Loucy (cell line): ENCODE data around the gene IFI44L.

Experiments
- H2AFZ ChIP-seq: fragments of 200-600 bp; sonication (generic); 2 replicates; pipeline ENCODE4 v1.6.0; 2016; ENCODE audit warnings: antibody characterized with exemption, mild to moderate bottlenecking, low read length, moderate library complexity
- H3F3A ChIP-seq: fragments of 200-600 bp; 2 replicates; pipeline ENCODE4 v1.6.0; 2016; ENCODE audit warnings: antibody characterized with exemption, low read depth, mild to moderate bottlenecking
- H3K27me3 ChIP-seq: fragments of 200-600 bp; sonication (generic); 2 replicates; pipeline ENCODE4 v1.6.1; 2014; ENCODE audit warnings: low read length, mild to moderate bottlenecking; ENCODE audit not compliant: insufficient read depth, poor library complexity, severe bottlenecking
- H3K36me3 ChIP-seq: fragments of 200-600 bp; sonication (generic); 2 replicates; pipeline ENCODE4 v1.6.1; 2016; ENCODE audit warnings: low read length; ENCODE audit not compliant: insufficient read depth
- H3K4me1 ChIP-seq: fragments of 200-600 bp; sonication (generic); 2 replicates; pipeline ENCODE4 v1.5.1; 2014; ENCODE audit warnings: low read length, mild to moderate bottlenecking; ENCODE audit not compliant: insufficient read depth, poor library complexity, severe bottlenecking
- H3K4me2 ChIP-seq: fragments of 200-600 bp; sonication (generic); 2 replicates; pipeline ENCODE4 v1.6.0; 2014; ENCODE audit warnings: antibody characterized with exemption, low read length, low read depth, mild to moderate bottlenecking; ENCODE audit not compliant: poor library complexity, severe bottlenecking
- H3K4me3 ChIP-seq: fragments of 200-600 bp; sonication (generic); 2 replicates; pipeline ENCODE4 v1.5.1; 2014; ENCODE audit warnings: low read length, mild to moderate bottlenecking, mixed read lengths; ENCODE audit not compliant: poor library complexity, severe bottlenecking
- H3K79me2 ChIP-seq: fragments of 200-600 bp; sonication (generic); 2 replicates; pipeline ENCODE4 v1.6.1; 2014; ENCODE audit warnings: low read length; ENCODE audit not compliant: insufficient read depth
- H3K9ac ChIP-seq: fragments of 200-600 bp; sonication (generic); 2 replicates; pipeline ENCODE4 v1.6.0; 2014; ENCODE audit warnings: mild to moderate bottlenecking, low read depth, low read length, moderate library complexity; ENCODE audit not compliant: poor library complexity, severe bottlenecking
- H3K9me2 ChIP-seq: fragments of 200-600 bp; sonication (generic); replicated peaks from 2 replicates; pipeline ENCODE4 v1.6.1; 2016; ENCODE audit warnings: low read depth, low read length, mixed read lengths
- H3K9me3 ChIP-seq: fragments of 200-600 bp; sonication (generic); 2 replicates; pipeline ENCODE4 v1.6.1; 2014; ENCODE audit warnings: mild to moderate bottlenecking, antibody characterized with exemption, low read length, low read depth; ENCODE audit not compliant: insufficient read depth
- H4K20me1 ChIP-seq: fragments of 200-600 bp; sonication (generic); 2 replicates; pipeline ENCODE4 v1.6.0; 2014; ENCODE audit warnings: antibody characterized with exemption, low read length, mild to moderate bottlenecking; ENCODE audit not compliant: insufficient read depth, poor library complexity, severe bottlenecking
- EZH2phosphoT487 ChIP-seq: fragments of 200-600 bp; IDR thresholded peaks from 2 replicates; pipeline ENCODE4 v1.6.1; 2018; ENCODE audit warnings: antibody characterized with exemption, mild to moderate bottlenecking, moderate library complexity, borderline replicate concordance
- TF ChIP-seq, protein P1 (sequence below): fragments of 200-600 bp; sonication (generic); conservative IDR thresholded peaks from 2 replicates; pipeline ENCODE4 v1.5.1; 2014; ENCODE audit warnings: mild to moderate bottlenecking, antibody characterized with exemption, low read length

Gene IFI44L

GRCh38 chr1:78599294-78599693 lies 21.0 kb upstream of the IFI44L start:
- no peaks in the 10 kb centered on the region for H4K20me1 ChIP-seq
- H3K79me2 ChIP-seq, result no peaks in the 10 kb centered on the region
- no peak overlapping the region for H3K9ac ChIP-seq
- no peak overlapping the region for H2AFZ ChIP-seq
- H3K4me1 ChIP-seq, result no peaks in the 10 kb centered on the region
- no peak for TF ChIP-seq EZH2phosphoT487
- TF ChIP-seq, protein P1, sequence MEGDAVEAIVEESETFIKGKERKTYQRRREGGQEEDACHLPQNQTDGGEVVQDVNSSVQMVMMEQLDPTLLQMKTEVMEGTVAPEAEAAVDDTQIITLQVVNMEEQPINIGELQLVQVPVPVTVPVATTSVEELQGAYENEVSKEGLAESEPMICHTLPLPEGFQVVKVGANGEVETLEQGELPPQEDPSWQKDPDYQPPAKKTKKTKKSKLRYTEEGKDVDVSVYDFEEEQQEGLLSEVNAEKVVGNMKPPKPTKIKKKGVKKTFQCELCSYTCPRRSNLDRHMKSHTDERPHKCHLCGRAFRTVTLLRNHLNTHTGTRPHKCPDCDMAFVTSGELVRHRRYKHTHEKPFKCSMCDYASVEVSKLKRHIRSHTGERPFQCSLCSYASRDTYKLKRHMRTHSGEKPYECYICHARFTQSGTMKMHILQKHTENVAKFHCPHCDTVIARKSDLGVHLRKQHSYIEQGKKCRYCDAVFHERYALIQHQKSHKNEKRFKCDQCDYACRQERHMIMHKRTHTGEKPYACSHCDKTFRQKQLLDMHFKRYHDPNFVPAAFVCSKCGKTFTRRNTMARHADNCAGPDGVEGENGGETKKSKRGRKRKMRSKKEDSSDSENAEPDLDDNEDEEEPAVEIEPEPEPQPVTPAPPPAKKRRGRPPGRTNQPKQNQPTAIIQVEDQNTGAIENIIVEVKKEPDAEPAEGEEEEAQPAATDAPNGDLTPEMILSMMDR, result no peak
- no peaks in the 10 kb centered on the region for H3F3A ChIP-seq
- H3K9me3 ChIP-seq, result no peaks in the 10 kb centered on the region
- H3K4me2 ChIP-seq, result no peak overlapping the region
- no peaks in the 10 kb centered on the region for H3K36me3 ChIP-seq
- H3K4me3 ChIP-seq, result no peak overlapping the region
- no peaks in the 10 kb centered on the region for H3K9me2 ChIP-seq
- H3K27me3 ChIP-seq, result no peaks in the 10 kb centered on the region

GRCh38 chr1:78601068-78601467 lies 19.2 kb upstream of the IFI44L start:
- no peak overlapping the region for H2AFZ ChIP-seq
- H3K79me2 ChIP-seq, result no peaks in the 10 kb centered on the region
- H3K27me3 ChIP-seq, result no peaks in the 10 kb centered on the region
- no peaks in the 10 kb centered on the region for H3K4me1 ChIP-seq
- no peak overlapping the region for H3K4me3 ChIP-seq
- no peaks in the 10 kb centered on the region for H4K20me1 ChIP-seq
- no peak for TF ChIP-seq EZH2phosphoT487
- TF ChIP-seq, protein P1, result no peak
- no peak overlapping the region for H3K9ac ChIP-seq
- H3K9me3 ChIP-seq, result no peaks in the 10 kb centered on the region
- no peaks in the 10 kb centered on the region for H3K36me3 ChIP-seq
- no peak overlapping the region for H3K4me2 ChIP-seq
- H3F3A ChIP-seq, result no peaks in the 10 kb centered on the region
- no peaks in the 10 kb centered on the region for H3K9me2 ChIP-seq

DNA sequence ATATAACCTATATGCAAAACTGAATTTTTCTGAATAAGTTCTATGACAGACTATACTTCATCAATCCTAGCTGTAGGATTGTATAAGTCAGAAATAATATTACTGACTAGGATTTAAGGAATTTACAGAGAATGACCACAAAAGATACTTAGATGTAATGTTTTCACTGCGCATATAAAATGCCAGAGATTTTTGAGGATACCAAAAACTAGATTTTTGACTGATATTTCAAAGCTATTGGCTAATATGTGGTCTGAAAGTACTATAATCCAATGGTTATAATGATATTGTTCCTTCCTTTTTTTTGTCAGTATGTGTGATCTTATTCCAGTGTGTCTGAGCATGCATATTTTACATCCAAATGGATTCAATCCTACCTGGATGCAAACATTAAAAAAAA lies 17.0 kb upstream of the IFI44L start:
- no peaks in the 10 kb centered on the region for H3K9me2 ChIP-seq
- H3K4me3 ChIP-seq, result no peak overlapping the region
- no peaks in the 10 kb centered on the region for H4K20me1 ChIP-seq
- no peaks in the 10 kb centered on the region for H3K36me3 ChIP-seq
- H3K9me3 ChIP-seq, result no peaks in the 10 kb centered on the region
- no peak overlapping the region for H2AFZ ChIP-seq
- H3K9ac ChIP-seq, result no peak overlapping the region
- H3K27me3 ChIP-seq, result no peaks in the 10 kb centered on the region
- no peaks in the 10 kb centered on the region for H3K4me1 ChIP-seq
- H3F3A ChIP-seq, result no peaks in the 10 kb centered on the region
- no peak overlapping the region for H3K4me2 ChIP-seq
- TF ChIP-seq, protein P1, result no peak
- no peak for TF ChIP-seq EZH2phosphoT487
- H3K79me2 ChIP-seq, result no peaks in the 10 kb centered on the region
